ENCODE data around the gene ITGA7.

The ITGA7 gene, protein sequence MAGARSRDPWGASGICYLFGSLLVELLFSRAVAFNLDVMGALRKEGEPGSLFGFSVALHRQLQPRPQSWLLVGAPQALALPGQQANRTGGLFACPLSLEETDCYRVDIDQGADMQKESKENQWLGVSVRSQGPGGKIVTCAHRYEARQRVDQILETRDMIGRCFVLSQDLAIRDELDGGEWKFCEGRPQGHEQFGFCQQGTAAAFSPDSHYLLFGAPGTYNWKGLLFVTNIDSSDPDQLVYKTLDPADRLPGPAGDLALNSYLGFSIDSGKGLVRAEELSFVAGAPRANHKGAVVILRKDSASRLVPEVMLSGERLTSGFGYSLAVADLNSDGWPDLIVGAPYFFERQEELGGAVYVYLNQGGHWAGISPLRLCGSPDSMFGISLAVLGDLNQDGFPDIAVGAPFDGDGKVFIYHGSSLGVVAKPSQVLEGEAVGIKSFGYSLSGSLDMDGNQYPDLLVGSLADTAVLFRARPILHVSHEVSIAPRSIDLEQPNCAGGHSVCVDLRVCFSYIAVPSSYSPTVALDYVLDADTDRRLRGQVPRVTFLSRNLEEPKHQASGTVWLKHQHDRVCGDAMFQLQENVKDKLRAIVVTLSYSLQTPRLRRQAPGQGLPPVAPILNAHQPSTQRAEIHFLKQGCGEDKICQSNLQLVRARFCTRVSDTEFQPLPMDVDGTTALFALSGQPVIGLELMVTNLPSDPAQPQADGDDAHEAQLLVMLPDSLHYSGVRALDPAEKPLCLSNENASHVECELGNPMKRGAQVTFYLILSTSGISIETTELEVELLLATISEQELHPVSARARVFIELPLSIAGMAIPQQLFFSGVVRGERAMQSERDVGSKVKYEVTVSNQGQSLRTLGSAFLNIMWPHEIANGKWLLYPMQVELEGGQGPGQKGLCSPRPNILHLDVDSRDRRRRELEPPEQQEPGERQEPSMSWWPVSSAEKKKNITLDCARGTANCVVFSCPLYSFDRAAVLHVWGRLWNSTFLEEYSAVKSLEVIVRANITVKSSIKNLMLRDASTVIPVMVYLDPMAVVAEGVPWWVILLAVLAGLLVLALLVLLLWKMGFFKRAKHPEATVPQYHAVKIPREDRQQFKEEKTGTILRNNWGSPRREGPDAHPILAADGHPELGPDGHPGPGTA

GRCh38 chr12:55707841-55708694, at the start of gene ITGA7:
TSS of gene ITGA7 (minus strand) at chr12:55707904. CDS start at chr12:55707682, 222 bp downstream.
- TF ChIP-seq, protein P1, sequence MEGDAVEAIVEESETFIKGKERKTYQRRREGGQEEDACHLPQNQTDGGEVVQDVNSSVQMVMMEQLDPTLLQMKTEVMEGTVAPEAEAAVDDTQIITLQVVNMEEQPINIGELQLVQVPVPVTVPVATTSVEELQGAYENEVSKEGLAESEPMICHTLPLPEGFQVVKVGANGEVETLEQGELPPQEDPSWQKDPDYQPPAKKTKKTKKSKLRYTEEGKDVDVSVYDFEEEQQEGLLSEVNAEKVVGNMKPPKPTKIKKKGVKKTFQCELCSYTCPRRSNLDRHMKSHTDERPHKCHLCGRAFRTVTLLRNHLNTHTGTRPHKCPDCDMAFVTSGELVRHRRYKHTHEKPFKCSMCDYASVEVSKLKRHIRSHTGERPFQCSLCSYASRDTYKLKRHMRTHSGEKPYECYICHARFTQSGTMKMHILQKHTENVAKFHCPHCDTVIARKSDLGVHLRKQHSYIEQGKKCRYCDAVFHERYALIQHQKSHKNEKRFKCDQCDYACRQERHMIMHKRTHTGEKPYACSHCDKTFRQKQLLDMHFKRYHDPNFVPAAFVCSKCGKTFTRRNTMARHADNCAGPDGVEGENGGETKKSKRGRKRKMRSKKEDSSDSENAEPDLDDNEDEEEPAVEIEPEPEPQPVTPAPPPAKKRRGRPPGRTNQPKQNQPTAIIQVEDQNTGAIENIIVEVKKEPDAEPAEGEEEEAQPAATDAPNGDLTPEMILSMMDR (IDR thresholded peaks at IDR 0.05; ENCODE audit: low read length, missing control alignments) = no peak
- peak within 1 kb of the TSS; percentile 49 for H3K4me3 ChIP-seq (replicated peaks; ENCODE audit: low read depth, low read length)
- DNase-seq (ENCODE audit: low read depth) = no peak

DNA sequence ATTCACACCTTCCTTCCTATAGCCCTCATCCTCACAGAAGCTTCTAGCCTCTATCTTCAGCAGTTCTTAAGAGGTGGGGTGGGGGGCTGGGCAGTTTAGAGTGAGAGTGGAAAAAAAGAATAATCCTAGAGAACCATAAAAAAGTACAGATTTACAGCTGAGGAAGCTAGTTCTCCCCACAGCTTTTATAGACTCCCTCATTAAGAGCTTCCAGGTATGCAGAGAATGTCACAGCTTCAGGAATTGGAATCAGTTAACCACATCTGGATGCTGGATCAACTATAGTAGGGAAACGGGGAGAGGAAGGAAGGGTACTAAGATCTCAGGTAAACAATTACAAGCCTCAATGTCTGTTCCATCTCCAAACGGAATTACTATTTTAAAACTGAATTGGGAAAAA, 47.5 kb upstream of the ITGA7 start:
- TF ChIP-seq, protein P1 (IDR thresholded peaks at IDR 0.05; ENCODE audit: low read length, missing control alignments) = no peak
- no peak for DNase-seq (ENCODE audit: low read depth)
- H3K4me3 ChIP-seq (replicated peaks; ENCODE audit: low read depth, low read length) = no peak overlapping the region

DNA sequence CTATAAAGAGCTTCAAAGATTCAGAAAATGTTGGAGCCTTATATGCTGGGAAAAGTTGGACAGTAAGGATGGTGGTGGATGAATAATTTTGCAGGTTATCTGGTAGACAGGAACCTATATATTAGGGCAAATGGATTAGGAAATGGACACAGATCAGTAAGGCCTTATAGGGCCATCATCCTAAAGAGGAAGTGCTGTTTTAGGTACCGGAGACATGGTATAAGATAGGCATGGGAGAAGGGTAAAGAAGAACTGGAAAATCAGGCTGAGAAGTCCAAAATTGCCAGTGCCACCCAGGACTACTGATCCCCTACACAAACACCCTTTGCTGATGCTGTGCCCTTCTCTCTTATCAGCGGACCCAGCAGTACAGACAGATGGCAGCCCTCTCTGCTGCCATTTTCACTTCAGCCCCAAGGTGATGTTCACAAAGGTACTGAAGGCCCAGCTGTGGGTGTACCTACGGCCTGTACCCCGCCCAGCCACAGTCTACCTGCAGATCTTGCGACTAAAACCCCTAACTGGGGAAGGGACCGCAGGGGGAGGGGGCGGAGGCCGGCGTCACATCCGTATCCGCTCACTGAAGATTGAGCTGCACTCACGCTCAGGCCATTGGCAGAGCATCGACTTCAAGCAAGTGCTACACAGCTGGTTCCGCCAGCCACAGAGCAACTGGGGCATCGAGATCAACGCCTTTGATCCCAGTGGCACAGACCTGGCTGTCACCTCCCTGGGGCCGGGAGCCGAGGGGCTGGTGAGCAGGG, 40.7 kb upstream of the ITGA7 start:
- DNase-seq (ENCODE audit: low read depth) = no peak
- TF ChIP-seq, protein P1 (IDR thresholded peaks at IDR 0.05; ENCODE audit: low read length, missing control alignments) = no peak
- no peak overlapping the region for H3K4me3 ChIP-seq (replicated peaks; ENCODE audit: low read depth, low read length)

DNA sequence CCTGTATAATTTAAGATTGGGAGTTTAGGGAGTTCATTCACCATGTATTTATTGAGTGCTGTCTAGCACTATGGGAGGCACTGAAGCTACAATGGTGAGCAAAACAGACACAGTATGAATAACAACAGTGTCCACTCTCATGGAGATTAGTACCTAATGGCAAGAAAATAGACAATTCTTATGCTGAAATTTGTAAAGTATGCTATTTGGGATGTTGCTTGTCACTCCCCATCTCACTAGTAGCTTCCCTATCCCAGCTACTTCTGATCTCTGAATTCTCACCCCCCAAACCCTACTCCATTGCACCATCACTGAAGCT, 39.2 kb upstream of the ITGA7 start:
- TF ChIP-seq, protein P1 (IDR thresholded peaks at IDR 0.05; ENCODE audit: low read length, missing control alignments) = no peak
- DNase-seq (ENCODE audit: low read depth) = no peak
- no peak overlapping the region for H3K4me3 ChIP-seq (replicated peaks; ENCODE audit: low read depth, low read length)

GRCh38 chr12:55746174-55746912, 38.6 kb upstream of the ITGA7 start:
- TF ChIP-seq, protein P1 (IDR thresholded peaks at IDR 0.05; ENCODE audit: low read length, missing control alignments) = no peak
- H3K4me3 ChIP-seq (replicated peaks; ENCODE audit: low read depth, low read length) = no peak overlapping the region
- no peak for DNase-seq (ENCODE audit: low read depth)

Data from fibroblast of pulmonary artery (primary cell).